ENCODE data around the gene APOD.

The APOD gene

GRCh38 chr3:195580744-195581443 is 2.8 kb downstream of the APOD start:
- Histone ChIP-seq H3K9me3 (no peaks in the 10 kb centered on the region), H3K4me1 (ENCODE audit: control insufficient read depth in 1 of 2, insufficient read depth in 1 of 2, low read depth in 1 of 2, low read length in 1 of 2) (no peaks in the 10 kb centered on the region), H3K36me3 (no peaks in the 10 kb centered on the region), H3K27me3 (peaks cover 73% of the 10 kb centered on the region), H3K4me3 (ENCODE audit: low read depth in 1 of 2, low read length in 1 of 2) (no peak overlapping the region), H3K27ac (no peak overlapping the region)
- TF ChIP-seq, protein P1, sequence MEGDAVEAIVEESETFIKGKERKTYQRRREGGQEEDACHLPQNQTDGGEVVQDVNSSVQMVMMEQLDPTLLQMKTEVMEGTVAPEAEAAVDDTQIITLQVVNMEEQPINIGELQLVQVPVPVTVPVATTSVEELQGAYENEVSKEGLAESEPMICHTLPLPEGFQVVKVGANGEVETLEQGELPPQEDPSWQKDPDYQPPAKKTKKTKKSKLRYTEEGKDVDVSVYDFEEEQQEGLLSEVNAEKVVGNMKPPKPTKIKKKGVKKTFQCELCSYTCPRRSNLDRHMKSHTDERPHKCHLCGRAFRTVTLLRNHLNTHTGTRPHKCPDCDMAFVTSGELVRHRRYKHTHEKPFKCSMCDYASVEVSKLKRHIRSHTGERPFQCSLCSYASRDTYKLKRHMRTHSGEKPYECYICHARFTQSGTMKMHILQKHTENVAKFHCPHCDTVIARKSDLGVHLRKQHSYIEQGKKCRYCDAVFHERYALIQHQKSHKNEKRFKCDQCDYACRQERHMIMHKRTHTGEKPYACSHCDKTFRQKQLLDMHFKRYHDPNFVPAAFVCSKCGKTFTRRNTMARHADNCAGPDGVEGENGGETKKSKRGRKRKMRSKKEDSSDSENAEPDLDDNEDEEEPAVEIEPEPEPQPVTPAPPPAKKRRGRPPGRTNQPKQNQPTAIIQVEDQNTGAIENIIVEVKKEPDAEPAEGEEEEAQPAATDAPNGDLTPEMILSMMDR (IDR thresholded peaks at IDR 0.05), result no peak

DNA sequence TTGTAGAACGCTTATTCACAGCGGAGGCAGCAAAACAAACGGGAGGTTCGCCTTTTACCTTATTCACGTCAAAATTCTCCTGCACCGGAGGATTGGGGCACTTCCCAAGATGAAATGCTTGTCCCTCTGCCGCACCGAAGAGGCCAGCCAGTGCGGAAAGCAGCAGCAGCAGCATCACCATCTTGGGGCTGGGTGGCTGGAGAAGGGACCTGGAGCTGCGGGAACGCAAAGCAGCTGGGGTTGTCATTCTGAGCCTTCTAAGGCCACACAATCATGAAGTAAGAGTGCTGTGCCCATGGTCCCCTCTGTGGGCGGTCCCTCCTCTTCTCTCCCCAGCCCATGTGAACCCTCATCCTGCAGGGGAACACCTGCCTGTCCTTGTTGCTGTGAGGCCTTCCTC is 4.5 kb downstream of the APOD start:
- H3K36me3 ChIP-seq, result no peaks in the 10 kb centered on the region
- no peaks in the 10 kb centered on the region for H3K4me1 ChIP-seq (ENCODE audit: control insufficient read depth in 1 of 2, insufficient read depth in 1 of 2, low read depth in 1 of 2, low read length in 1 of 2)
- peaks cover 63% of the 10 kb centered on the region for H3K27me3 ChIP-seq
- H3K4me3 ChIP-seq (ENCODE audit: low read depth in 1 of 2, low read length in 1 of 2), result no peak overlapping the region
- no peak overlapping the region for H3K27ac ChIP-seq
- TF ChIP-seq, protein P1 (IDR thresholded peaks at IDR 0.05), result no peak
- no peaks in the 10 kb centered on the region for H3K9me3 ChIP-seq

DNA sequence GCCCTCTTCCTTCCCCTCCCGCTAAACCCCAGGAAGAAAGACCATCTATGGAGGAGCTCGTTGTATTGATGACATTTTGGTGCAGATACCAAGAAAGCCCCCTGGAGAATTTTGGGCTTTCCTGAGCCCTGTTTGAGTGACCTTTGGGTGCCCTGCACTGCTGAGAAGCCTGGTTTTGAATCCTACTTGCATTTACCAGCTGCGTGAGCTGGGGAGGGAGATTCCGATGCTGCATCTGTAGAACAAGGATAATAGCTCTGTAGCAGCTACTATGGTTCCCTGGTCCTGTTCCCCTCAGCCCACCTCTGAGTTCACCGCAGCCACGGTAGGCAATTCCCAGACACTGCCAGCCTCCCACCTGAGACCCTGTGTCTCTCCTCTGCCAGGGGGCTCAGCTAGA is 5.2 kb downstream of the APOD start:
- Histone ChIP-seq H3K36me3 (no peaks in the 10 kb centered on the region), H3K27me3 (peaks cover 63% of the 10 kb centered on the region), H3K27ac (no peak overlapping the region), H3K9me3 (no peaks in the 10 kb centered on the region), H3K4me1 (ENCODE audit: control insufficient read depth in 1 of 2, insufficient read depth in 1 of 2, low read depth in 1 of 2, low read length in 1 of 2) (no peaks in the 10 kb centered on the region), H3K4me3 (ENCODE audit: low read depth in 1 of 2, low read length in 1 of 2) (no peak overlapping the region)
- TF ChIP-seq, protein P1 (IDR thresholded peaks at IDR 0.05), result no peak

- H3K36me3 ChIP-seq, result no peaks in the 10 kb centered on the region
- peaks cover 58% of the 10 kb centered on the region for H3K27me3 ChIP-seq
- H3K9me3 ChIP-seq, result no peaks in the 10 kb centered on the region
- H3K4me1 ChIP-seq (ENCODE audit: control insufficient read depth in 1 of 2, insufficient read depth in 1 of 2, low read depth in 1 of 2, low read length in 1 of 2), result peaks cover 0 to 3% of the 10 kb centered on the region in 2 experiments
- TF ChIP-seq, protein P1 (IDR thresholded peaks at IDR 0.05), result no peak
- H3K4me3 ChIP-seq (ENCODE audit: low read depth in 1 of 2, low read length in 1 of 2), result no peak overlapping the region
- no peak overlapping the region for H3K27ac ChIP-seq
Observed at GRCh38 chr3:195577645-195578177, 6.0 kb downstream of the APOD start.

DNA sequence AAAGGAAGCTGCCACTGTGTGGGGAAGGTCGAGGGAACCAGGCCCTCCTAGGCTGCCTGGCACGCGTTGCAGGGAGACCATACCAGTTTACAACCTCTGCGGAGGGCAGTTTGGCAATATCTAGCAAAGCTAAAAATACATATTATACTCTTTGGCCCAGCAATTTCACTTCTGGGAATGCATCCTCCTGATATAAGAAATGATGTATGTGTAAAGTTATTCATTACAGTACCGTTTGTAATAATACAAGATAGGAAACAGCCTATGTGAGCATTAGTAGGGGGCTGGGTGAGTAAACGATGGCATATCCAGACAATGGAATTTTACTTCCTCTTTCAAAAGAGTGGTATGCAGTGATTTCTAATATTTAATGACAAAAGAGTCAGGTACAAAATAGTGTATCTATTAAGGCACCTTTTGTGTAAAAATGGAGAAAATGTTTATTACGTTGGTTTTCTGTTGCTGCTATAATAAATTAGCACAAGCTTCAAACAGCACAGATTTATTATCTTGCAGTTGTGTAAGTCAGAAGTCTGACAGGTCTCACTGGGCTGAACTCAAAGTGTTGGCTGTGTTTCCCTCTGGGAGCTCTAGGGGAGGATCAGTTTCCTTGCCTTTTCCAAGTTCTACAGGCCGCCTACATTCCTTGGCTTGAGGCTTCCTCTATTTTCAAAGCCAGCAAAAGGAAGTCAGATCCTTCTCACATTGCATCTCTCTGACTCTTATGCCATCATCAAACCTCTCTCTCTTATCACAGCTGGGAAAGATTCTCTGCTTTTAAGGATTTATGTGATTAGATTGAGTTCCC is 9.0 kb downstream of the APOD start:
- H3K4me1 ChIP-seq (ENCODE audit: control insufficient read depth in 1 of 2, insufficient read depth in 1 of 2, low read depth in 1 of 2, low read length in 1 of 2), result peaks cover 0 to 3% of the 10 kb centered on the region in 2 experiments
- H3K4me3 ChIP-seq (ENCODE audit: low read depth in 1 of 2, low read length in 1 of 2), result no peak overlapping the region
- no peaks in the 10 kb centered on the region for H3K9me3 ChIP-seq
- H3K27me3 ChIP-seq, result peaks cover 43% of the 10 kb centered on the region
- H3K27ac ChIP-seq, result no peak overlapping the region
- no peaks in the 10 kb centered on the region for H3K36me3 ChIP-seq
- TF ChIP-seq, protein P1 (IDR thresholded peaks at IDR 0.05), result no peak
